Measurements from ENCODE around the gene PAQR9. TPM values are rescaled to one million over a fixed set of nuclear protein-coding genes. Genes with fewer than 3 reads are reported as not detected.

Gene PAQR9
- total and polyA plus RNA-seq, 9 of the 15 experiments (the other 6 are each of a cell fraction or from before 2014, with no cell fraction given) = 0.04 to 0.58 (median 0.22) TPM

- TF ChIP-seq ZBTB2 (IDR thresholded peaks at IDR 0.05) = peak; percentile 83
- no peak for TF ChIP-seq PCBP1 (IDR thresholded peaks at IDR 0.05; ENCODE audit: low read depth, low read length, poor library complexity, severe bottlenecking)
- peak; percentile 45; the same call in 1 of the 2 replicates for TF ChIP-seq ZNF644 (tag; IDR thresholded peaks at IDR 0.05; ENCODE audit: low read depth)
- no peak for TF ChIP-seq DIDO1 (tag; IDR thresholded peaks at IDR 0.05; ENCODE audit: low read depth)
- TF ChIP-seq SMAD4 (CRISPR knock-in tag; conservative IDR thresholded peaks at IDR 0.05) = peak; percentile 74
- peak; percentile 95 for TF ChIP-seq CBFA2T2 (conservative IDR thresholded peaks at IDR 0.05)
- TF ChIP-seq BRD4 (IDR thresholded peaks at IDR 0.05) = 0 out of 2 replicates have a peak, but pooled peaks have one; percentile 55
- peak; percentile 97 for TF ChIP-seq SMARCE1 (IDR thresholded peaks at IDR 0.05)
- TF ChIP-seq MEIS2 (IDR thresholded peaks at IDR 0.05; ENCODE audit: partially characterized antibody) = no peak
- TF ChIP-seq GATA2 (CRISPR knock-in tag; IDR thresholded peaks at IDR 0.05) = peak; percentile 98
- peak; percentile 89 for TF ChIP-seq SOX6 (IDR thresholded peaks at IDR 0.05)
- TF ChIP-seq SIN3A (IDR thresholded peaks at IDR 0.05; ENCODE audit: borderline replicate concordance in 2 of 2, control insufficient read depth in 1 of 2, low read depth in 2 of 2, low read length in 2 of 2) = no peak
- TF ChIP-seq LEF1 (IDR thresholded peaks at IDR 0.05) = peak; percentile 87
- TF ChIP-seq NKRF (IDR thresholded peaks at IDR 0.05; ENCODE audit: borderline replicate concordance) = no peak
- no peak for TF ChIP-seq HMG20B (CRISPR knock-in tag; IDR thresholded peaks at IDR 0.05)
- no peak for TF ChIP-seq ARID3B (CRISPR knock-in tag; IDR thresholded peaks at IDR 0.05; ENCODE audit: borderline replicate concordance)
- no peak for TF ChIP-seq DMBX1 (CRISPR knock-in tag; IDR thresholded peaks at IDR 0.05; ENCODE audit: borderline replicate concordance)
- TF ChIP-seq ETV1 (tag; conservative IDR thresholded peaks at IDR 0.05; ENCODE audit: low read depth) = peak; percentile 48; the same call in 1 of the 2 replicates
Measured at GRCh38 chr3:142976621-142977398, 13.3 kb upstream of the PAQR9 start (continued).

Measured in K562 (cell line).